Head of caudate nucleus (tissue), 42 donors: ENCODE results near the gene NHLRC4.
"Not testable (repeated sequence)": the region's sequence is repeated elsewhere in the genome, so short reads cannot be mapped to it uniquely, and the experiment has no call there.

Experiments
- DNase-seq, 42 donors: peaks; one replicate each; pipeline versions ENCODE4 v3.0.0 to v3.0.0-alpha.2; 2020 to 2021; ENCODE audit warnings: mixed read lengths in 7 of 42
- intact Hi-C: fragments of 100-400 bp; cut with DNase I; formaldehyde crosslinking; loops from one replicate; pipeline ENCODE4 v1.15.0; 2022

Gene NHLRC4

GRCh38 chr16:590188-590814, 23.5 kb downstream of the NHLRC4 start:
- intact Hi-C loops: no loop called here
- DNase-seq: peak in 1 of 42 donors; percentile 37

DNA sequence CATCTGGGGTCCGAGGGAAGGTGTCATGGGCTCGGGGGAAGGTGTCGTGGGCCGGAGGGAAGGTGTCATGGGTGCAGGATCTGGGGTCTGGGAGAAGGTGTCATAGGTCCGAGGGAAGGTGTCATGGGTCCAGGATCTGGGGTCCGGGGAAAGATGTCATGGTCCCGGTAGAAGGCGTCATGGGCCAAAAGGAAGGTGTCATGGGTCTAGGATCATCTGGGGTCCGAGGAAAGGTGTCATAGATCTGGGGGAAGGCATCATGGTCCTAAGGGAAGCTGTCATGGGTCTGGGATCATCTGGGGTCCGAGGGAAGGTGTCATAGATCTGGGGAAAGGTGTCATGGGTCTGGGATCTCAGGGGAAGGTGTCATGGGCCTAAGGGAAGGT, 24.0 kb downstream of the NHLRC4 start:
- no peak for DNase-seq
- intact Hi-C loops: no loop called here

GRCh38 chr16:591231-591630, 24.4 kb downstream of the NHLRC4 start:
- no peak for DNase-seq
- intact Hi-C loops: no loop called here

DNA sequence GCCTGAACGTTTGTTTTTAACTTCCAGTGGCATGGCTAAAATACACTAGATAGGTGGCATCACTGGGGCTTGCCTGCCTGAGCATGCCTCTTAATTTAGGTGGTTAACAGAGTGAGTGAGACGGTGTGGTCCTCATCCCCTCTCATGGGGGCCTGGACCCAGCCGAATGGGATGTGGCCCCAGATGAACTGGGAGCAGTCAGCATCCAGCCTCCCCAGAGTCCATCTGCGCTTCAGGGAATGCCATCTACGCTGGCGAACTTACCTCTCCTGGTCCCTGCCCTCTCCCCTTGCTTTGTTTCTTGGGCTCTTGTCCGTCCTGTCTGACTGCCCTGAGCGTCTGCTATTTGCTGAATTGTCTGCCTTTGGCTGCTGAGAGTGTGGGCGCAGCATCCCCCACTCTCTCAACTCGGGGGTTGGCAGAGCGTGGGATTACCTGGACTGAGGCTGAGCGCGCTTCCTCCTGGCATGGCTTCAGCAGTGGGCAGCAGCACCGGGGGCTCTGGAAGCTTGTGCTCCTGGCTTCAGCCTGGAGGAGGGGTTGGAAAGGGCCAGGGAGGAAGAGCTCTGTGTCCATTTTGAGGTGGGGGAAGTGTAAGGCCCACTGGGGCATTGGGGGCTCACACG, 25.2 kb downstream of the NHLRC4 start:
- intact Hi-C loops: no loop called here
- DNase-seq: no peak

- intact Hi-C loops: no loop called here
- peak; percentile 60 to 95 (median 81) for DNase-seq
These were observed 25.9 kb downstream of the NHLRC4 start for GRCh38 chr16:592518-593306.

- intact Hi-C loops: no loop called here
- no peak for DNase-seq
These were observed 26.6 kb downstream of the NHLRC4 start for GRCh38 chr16:593406-593805.

GRCh38 chr16:593807-594206, 27.0 kb downstream of the NHLRC4 start:
- peak in 13 of 42 donors; percentile 33 to 71 (median 54) for DNase-seq
- intact Hi-C loops: no loop called here

DNA sequence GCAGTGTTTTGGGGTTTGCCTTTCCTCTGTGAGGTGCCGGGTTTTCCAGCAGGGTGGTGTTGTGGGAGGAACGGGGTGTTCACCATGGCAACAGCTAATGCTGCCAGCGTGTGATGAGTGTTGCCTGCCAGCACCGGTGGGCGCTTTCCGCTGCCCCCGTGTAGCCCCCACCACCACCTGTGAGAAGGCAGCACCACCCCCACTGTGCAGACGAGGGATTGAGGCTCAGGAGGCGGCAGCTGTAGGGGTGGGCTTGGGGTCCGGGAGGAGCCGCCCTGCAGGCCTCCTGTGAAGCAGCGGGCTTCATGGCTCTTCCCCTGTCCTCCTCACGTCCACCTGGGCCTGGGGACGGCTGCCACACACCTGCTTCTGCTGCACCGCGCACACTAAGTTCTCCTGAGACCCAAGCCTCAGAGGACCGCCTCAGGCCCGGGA, 28.3 kb downstream of the NHLRC4 start:
- intact Hi-C loops: no loop called here
- peak in 35 of 42 donors; percentile 34 to 86 (median 61) for DNase-seq

DNA sequence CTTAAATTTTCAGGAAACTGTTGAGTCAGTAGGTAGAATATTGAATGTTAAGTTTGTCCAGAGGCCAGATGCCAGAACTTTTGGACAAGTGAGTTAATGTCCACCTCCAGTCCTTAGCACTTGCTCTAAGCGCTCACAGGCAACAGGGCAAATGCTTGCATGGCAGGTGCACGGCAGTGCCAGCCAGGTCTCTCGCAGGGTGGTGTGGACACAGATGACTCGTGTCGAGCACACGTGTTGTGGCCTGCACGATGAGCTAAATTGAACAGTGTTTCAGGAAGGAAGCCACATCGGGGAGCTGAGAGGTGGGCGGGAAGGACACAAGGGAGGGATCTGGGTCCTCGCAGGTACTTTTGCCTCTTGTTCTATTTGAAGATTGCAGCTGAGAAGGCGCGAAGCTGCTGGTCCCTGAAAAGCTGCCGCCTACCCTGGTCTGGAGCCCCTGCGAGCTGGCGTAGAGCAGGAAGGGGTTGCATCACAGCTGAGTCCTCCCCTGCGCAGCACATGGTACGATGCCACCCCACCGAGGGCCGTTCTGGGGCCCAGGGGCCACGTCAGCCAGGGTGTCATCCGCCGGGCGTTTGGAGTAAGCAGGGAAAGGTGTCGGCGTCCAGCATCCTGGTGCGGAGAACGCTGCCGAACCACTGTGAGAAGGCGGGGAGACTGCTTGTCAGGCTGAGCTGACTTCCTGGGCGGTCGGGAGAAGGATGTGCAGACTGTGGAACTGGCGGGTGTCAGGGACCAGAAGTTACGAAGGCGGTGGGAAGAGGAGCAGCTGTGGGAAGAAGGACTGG, 29.3 kb downstream of the NHLRC4 start:
- intact Hi-C loops: no loop called here
- DNase-seq: peak in 7 of 42 donors; percentile 28 to 69 (median 46)

- DNase-seq: no peak
- intact Hi-C loops: no loop called here
These were observed 29.9 kb downstream of the NHLRC4 start for GRCh38 chr16:596736-597060.

DNA sequence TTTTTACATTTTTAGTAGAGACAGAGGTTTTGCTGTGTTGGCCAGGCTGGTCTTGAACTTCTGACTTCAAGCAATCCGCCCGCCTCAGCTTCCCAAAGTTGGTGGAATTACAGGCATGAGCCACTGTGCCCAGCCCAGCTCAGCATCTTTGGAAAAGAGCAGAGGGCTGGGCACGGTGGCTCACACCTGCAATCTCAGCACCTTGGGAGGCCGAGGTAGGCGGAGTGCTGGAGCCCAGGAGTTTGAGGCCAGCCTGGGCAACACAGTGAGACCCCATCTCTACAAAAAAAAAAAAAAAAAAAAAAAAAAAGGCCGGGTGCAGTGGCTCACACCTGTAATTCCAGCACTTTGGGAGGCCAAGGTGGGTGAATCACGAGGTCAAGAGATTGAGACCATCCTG, 30.9 kb downstream of the NHLRC4 start:
- intact Hi-C loops, DNase-seq: not testable (repeated sequence)

DNA sequence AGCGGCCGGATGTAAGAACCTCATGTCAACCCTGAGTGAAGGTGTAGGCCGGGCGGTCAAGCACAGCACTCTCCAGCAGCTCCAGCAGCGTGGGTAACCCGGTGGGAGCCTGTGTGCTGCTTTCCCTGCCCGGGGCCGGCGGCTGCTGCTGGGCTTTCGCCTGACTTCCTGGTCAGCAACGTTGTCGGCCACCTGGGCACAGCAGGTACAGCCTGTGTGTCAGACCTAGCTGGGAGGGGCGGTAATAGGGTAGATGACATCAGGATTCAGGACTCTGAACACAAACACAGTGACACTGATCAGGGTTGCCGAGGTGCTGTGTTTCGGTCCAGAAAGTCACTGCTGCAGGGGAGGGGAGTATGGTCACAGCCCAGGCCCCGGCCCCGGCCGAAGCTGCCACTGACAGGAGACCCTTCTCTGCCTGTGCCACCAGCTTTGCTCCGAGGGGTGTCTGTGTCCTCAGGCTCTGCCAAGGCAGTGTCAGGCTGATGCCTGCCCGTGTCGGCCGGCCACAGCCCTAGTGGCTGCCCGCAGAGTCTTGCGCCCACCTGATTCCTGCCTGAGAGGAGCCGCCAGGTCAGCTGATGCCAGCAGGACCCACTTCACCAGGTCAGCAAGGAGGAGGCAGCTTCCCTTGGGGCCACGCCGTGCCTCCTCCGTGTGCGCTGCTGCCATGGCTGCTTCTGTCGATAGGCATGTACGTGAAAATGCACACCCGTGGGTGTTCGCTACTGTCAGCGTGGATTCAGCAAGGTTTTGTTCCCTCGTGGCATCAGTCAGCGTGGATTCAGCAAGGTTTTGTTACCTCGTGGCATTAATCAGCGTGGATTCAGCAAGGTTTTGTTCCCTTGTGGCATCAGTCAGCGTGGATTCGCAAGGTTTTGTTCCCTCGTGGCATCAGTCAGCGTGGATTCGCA, 32.3 kb downstream of the NHLRC4 start:
- intact Hi-C loops: no loop called here
- DNase-seq: peak in 5 of 42 donors; percentile 28 to 76 (median 62)

GRCh38 chr16:600781-601180, 34.0 kb downstream of the NHLRC4 start:
- intact Hi-C loops: no loop called here
- peak in 1 of 42 donors; percentile 58 for DNase-seq

DNA sequence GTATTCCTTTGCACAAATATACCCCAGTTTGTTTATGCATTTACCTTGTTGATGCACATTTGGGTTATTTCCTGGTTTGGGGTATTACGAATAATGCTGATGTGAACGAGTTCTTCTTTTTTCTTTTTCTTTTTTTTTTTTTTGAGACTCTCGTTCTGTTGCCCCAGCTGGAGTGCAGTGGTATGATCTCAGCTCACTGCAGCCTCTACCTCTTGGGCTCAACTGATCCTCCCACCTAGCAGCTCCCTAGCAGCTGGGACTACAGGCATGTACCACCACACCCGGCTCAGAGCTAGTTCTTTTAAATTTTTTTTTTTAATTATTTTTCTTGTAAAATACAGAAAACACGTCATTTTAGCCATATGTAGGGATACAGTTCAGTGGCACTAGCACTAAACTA, 37.1 kb downstream of the NHLRC4 start:
- intact Hi-C loops: no loop called here

GRCh38 chr16:606656-607307, 40.0 kb downstream of the NHLRC4 start:
- intact Hi-C loops: no loop called here
- no peak for DNase-seq

More for the DNA sequence above, 37.1 kb downstream of the NHLRC4 start:
- DNase-seq: peak in 1 of 42 donors; percentile 23

DNA sequence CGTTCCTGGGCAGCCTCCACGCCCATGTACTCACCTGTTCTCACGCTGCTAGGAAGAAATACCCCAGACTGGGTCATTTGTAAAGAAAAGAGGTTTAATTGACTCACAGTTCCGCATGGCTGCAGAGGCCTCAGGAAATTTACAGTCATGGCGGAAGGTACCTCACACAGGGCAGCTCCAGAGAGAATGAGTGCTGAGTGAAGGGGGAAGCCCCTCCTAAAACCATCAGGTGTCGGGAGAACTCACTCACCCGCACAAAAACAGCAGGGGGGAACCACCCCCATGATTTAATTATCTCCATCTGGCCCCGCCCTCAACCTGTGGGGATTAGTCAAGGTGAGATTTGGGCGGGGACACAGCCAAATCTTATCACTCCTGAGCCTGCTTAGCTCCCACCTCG, 41.2 kb downstream of the NHLRC4 start:
- DNase-seq: peak in 1 of 42 donors; percentile 17
- intact Hi-C loops: no loop called here

DNA sequence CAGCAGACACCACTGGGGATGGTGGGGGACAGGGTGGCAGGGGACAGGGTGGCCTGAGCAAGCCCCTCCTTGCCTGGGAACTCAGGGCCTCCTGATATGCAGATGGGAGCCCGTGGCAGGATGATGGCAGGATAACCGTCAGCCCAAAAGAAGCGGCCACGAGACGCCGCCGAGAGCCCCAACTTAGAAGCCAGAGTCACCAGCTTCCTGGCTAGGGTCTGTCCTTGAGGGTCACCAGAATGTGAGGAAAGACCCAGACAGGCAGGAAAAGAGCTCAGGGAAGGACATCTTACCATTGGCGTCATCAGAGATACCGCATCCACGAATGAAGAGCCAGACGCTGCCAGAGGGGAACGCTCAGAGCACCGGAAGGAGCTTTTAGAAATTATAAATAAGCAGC, 42.5 kb downstream of the NHLRC4 start:
- intact Hi-C loops: no loop called here
- DNase-seq: no peak

DNA sequence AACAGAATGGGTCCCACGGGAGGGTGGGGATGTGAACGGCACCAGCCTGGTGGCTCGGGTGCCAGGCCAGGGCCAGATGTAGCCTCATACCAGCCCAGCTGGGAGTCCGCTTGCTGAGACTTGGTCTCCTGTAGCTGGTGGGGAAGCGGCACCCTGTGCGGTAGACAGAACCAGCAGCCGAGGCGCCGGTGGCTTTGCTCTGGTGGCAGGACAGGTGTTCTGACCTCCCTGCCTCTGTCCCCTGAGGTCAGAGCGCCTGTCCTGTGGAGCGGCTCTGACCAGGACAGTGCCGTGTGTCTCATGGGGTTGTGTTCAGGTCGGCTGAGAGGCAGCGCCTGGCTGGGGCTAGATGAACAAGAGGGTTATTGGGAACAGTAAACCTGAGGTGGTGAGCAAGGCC, 43.2 kb downstream of the NHLRC4 start:
- intact Hi-C loops: no loop called here
- DNase-seq: peak in 1 of 42 donors; percentile 13
